SJSA1 (cell line): ENCODE measurements around the gene FRMPD4. TPM values are rescaled to one million over a fixed set of nuclear protein-coding genes. Genes with fewer than 3 reads are reported as not detected.

Experiments
- DNase-seq, 2 experiments: peaks; one replicate each; pipeline ENCODE4 v3.0.0-alpha.2; 2015 to 2020; ENCODE audit warnings: low spot score in 2 of 2, low read depth in 1 of 2
- H3K27ac ChIP-seq: fragments of 250-450 bp; sonication (Bioruptor Pico); 2 replicates; pipeline ENCODE4 v1.5.1; 2020; ENCODE audit warnings: mild to moderate bottlenecking, moderate library complexity
- H3K27me3 ChIP-seq: fragments of 250-450 bp; sonication (Bioruptor Pico); replicated peaks from 2 replicates; pipeline ENCODE4 v1.5.1; 2020; ENCODE audit warnings: mild to moderate bottlenecking, moderate library complexity
- H3K36me3 ChIP-seq: fragments of 250-450 bp; sonication (Bioruptor Pico); 2 replicates; pipeline ENCODE4 v1.5.1; 2020; ENCODE audit warnings: mild to moderate bottlenecking
- H3K4me1 ChIP-seq: fragments of 250-450 bp; sonication (Bioruptor Pico); replicated peaks from 2 replicates; pipeline ENCODE4 v1.6.1; 2021; ENCODE audit warnings: mild to moderate bottlenecking
- H3K4me3 ChIP-seq: fragments of 250-450 bp; sonication (Bioruptor Pico); 2 replicates; pipeline ENCODE4 v1.5.1; 2020; ENCODE audit warnings: mild to moderate bottlenecking
- H3K9me3 ChIP-seq: fragments of 250-450 bp; sonication (Bioruptor Pico); replicated peaks from 2 replicates; pipeline ENCODE4 v1.5.1; 2020; ENCODE audit warnings: mild to moderate bottlenecking
- total RNA-seq: library from RNA; depleted of rRNA; stranded (reverse); fragments of >200 nt; shearing (Covaris generic); gene quantifications from 2 replicates; pipeline ENCODE4 v1.2.3, GENCODE V29; 2014

FRMPD4 gene
- total RNA-seq, 1 experiment from 2014 or later: 0.03 TPM

DNA sequence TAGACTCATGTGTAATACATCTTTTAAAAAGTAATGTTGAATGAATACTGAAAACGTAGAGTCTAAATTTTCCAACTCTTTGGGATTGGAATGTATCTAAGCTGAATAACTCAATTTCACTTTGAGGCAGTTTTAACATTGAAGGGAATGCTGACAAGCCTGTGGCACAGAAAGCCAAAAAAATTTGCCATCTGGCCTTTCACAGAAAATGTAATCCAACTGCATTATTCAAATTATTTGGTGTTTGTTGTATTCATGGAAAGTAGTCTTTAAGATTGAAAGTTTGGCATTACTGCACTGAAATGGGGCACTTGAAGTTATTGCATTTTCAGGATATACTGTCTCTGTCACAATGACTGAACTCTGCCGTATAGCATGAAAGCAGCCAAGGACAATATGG lies 186.9 kb downstream of the FRMPD4 start:
- Histone ChIP-seq H3K4me1 (no peaks in the 10 kb centered on the region), H3K9me3 (no peaks in the 10 kb centered on the region), H3K27ac (no peak overlapping the region), H3K27me3 (no peaks in the 10 kb centered on the region), H3K36me3 (no peaks in the 10 kb centered on the region), H3K4me3 (no peak overlapping the region)
- no peak for DNase-seq

DNA sequence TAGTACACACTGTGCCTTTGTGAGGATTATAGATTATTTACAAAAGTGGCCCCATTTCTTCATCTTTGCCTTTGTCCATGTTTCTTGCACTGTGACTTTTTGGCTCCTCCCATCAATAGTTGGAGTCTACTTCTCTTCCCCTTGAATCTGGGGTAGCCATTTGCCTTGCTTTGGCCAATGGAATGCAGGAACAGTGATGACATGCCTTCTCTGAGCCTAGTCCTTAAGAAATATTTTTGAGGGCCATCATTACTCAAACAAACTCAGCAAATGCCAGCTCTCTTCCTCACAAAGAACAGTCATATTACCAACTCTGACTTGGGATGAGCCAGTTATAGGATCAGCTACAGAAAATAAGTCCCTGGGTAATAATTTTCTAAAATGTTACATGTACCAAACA lies 189.6 kb downstream of the FRMPD4 start:
- Histone ChIP-seq H3K27ac (no peak overlapping the region), H3K9me3 (no peaks in the 10 kb centered on the region), H3K4me1 (no peaks in the 10 kb centered on the region), H3K27me3 (no peaks in the 10 kb centered on the region), H3K4me3 (no peak overlapping the region), H3K36me3 (no peaks in the 10 kb centered on the region)
- no peak for DNase-seq

- H3K27ac ChIP-seq: no peak overlapping the region
- H3K27me3 ChIP-seq: no peaks in the 10 kb centered on the region
- no peak for DNase-seq
- no peaks in the 10 kb centered on the region for H3K4me1 ChIP-seq
- no peak overlapping the region for H3K4me3 ChIP-seq
- H3K9me3 ChIP-seq: no peaks in the 10 kb centered on the region
- no peaks in the 10 kb centered on the region for H3K36me3 ChIP-seq
Measured at GRCh38 chrX:12329476-12329875, 191.2 kb downstream of the FRMPD4 start.

- Histone ChIP-seq H3K27me3 (no peaks in the 10 kb centered on the region), H3K4me3 (no peak overlapping the region), H3K4me1 (no peaks in the 10 kb centered on the region), H3K36me3 (no peaks in the 10 kb centered on the region), H3K9me3 (no peaks in the 10 kb centered on the region), H3K27ac (no peak overlapping the region)
- no peak for DNase-seq
Measured at GRCh38 chrX:12330841-12331240, 192.6 kb downstream of the FRMPD4 start.

DNA sequence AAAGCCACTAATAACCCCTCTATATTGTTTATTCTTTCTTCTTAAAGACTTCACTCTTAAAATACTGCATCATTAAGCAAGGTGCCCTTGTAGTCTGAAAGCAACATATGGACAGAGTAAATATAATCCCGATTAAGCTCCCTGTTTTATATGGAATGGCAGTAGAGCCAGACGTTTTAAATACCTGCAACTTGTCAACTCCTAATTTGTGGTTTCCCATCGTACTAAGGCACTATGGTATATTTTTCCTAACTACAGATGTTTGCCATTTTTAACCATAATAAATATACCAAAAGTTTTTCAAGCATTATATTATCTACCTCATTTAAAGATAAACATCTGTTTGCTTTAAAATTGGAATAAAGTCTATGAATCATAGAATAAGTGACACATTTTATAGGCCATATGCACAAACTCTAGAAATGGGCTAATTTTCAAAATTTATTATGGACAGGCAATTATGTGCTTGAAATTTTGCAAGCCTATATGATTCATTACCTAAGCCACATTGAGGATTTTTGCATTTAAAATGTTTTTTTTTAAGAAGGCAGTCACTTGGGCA lies 194.6 kb downstream of the FRMPD4 start:
- no peak for DNase-seq
- H3K4me3 ChIP-seq: no peak overlapping the region
- H3K4me1 ChIP-seq: no peaks in the 10 kb centered on the region
- no peaks in the 10 kb centered on the region for H3K27me3 ChIP-seq
- no peaks in the 10 kb centered on the region for H3K36me3 ChIP-seq
- H3K9me3 ChIP-seq: no peaks in the 10 kb centered on the region
- H3K27ac ChIP-seq: no peak overlapping the region

DNA sequence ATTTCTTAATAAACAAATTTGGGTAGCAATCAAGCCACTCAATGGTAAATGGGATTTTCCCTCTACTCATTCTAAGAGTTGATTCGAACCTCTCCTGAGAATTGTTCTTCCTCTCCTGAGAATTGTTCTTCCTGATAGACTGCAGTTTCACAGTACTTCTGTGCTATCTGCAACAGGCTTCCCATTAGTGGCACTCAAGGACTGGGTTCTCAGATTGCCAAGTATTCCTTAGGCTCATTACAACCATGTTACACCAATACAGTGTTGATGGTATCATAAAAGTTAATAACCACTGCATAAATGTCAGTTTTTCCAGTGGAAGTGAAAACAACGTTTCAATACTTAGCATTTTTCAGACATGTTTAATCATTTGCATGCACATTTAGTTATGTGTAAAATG lies 201.6 kb downstream of the FRMPD4 start:
- no peak overlapping the region for H3K27ac ChIP-seq
- DNase-seq: no peak
- H3K4me1 ChIP-seq: no peaks in the 10 kb centered on the region
- H3K36me3 ChIP-seq: no peaks in the 10 kb centered on the region
- H3K27me3 ChIP-seq: no peaks in the 10 kb centered on the region
- no peak overlapping the region for H3K4me3 ChIP-seq
- no peaks in the 10 kb centered on the region for H3K9me3 ChIP-seq

- H3K36me3 ChIP-seq: no peaks in the 10 kb centered on the region
- no peaks in the 10 kb centered on the region for H3K9me3 ChIP-seq
- no peaks in the 10 kb centered on the region for H3K4me1 ChIP-seq
- H3K4me3 ChIP-seq: no peak overlapping the region
- no peak for DNase-seq
- no peak overlapping the region for H3K27ac ChIP-seq
- H3K27me3 ChIP-seq: no peaks in the 10 kb centered on the region
Measured at GRCh38 chrX:12344954-12345353, 206.7 kb downstream of the FRMPD4 start.

GRCh38 chrX:12349201-12349600 lies 210.9 kb downstream of the FRMPD4 start:
- Histone ChIP-seq H3K4me1 (no peaks in the 10 kb centered on the region), H3K27ac (no peak overlapping the region), H3K36me3 (no peaks in the 10 kb centered on the region), H3K27me3 (no peaks in the 10 kb centered on the region), H3K4me3 (no peak overlapping the region), H3K9me3 (no peaks in the 10 kb centered on the region)
- DNase-seq: no peak

DNA sequence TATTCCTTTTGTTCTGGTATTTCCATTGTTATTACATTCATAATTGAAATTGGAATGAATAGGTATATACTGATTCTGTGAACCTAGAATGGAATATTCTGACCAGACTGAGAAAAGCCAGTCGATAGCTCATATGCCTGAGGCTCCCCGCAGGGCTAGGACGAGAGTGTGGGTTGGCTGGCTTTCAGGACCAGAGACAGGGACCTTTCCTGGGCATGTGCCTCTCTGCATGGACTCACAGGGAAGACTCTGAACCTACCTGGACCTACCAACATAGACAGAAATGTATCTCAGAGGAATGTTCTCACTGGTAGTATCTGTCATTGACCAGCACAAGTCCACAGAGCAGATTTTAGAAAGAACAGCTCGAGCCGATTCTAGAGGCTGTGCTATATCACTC lies 214.6 kb downstream of the FRMPD4 start:
- Histone ChIP-seq H3K4me1 (no peaks in the 10 kb centered on the region), H3K27ac (no peak overlapping the region), H3K27me3 (no peaks in the 10 kb centered on the region), H3K36me3 (no peaks in the 10 kb centered on the region), H3K4me3 (no peak overlapping the region), H3K9me3 (no peaks in the 10 kb centered on the region)
- no peak for DNase-seq

DNA sequence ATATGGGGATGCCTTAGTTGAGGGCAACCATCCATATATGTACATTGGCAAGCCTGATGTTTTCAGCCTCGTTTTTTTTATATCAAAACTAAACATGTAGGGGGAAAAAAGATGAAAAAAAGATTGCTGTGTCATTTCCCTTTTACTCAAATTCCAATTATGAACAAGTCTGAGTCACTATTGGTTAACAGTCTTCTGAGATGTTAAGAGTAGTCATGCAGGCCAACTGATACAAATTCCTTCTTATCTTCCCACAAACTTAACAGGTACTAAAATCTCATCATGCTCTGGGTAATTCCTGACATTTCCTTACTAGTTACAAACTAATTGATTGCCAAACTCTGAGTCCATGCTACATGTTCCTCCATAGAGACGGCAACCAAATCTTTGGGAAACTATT lies 222.1 kb downstream of the FRMPD4 start:
- Histone ChIP-seq H3K36me3 (no peaks in the 10 kb centered on the region), H3K27me3 (no peaks in the 10 kb centered on the region), H3K27ac (peak overlapping the region; percentile 60)

GRCh38 chrX:12360986-12361598 lies 222.8 kb downstream of the FRMPD4 start:
- H3K4me1 ChIP-seq: peaks cover 11% of the 10 kb centered on the region
- H3K4me3 ChIP-seq: no peak overlapping the region
- DNase-seq: no peak
- H3K27me3 ChIP-seq: no peaks in the 10 kb centered on the region
- H3K27ac ChIP-seq: peak overlapping the region; percentile 60
- no peaks in the 10 kb centered on the region for H3K9me3 ChIP-seq
- no peaks in the 10 kb centered on the region for H3K36me3 ChIP-seq

More for the DNA sequence above, 222.1 kb downstream of the FRMPD4 start:
- Histone ChIP-seq H3K9me3 (no peaks in the 10 kb centered on the region), H3K4me3 (no peak overlapping the region), H3K4me1 (peaks cover 11% of the 10 kb centered on the region)
- DNase-seq: peak in 1 of 2 experiments; percentile 15

GRCh38 chrX:12363216-12363615 lies 224.9 kb downstream of the FRMPD4 start:
- Histone ChIP-seq H3K4me1 (peaks cover 11% of the 10 kb centered on the region), H3K9me3 (no peaks in the 10 kb centered on the region), H3K27ac (no peak overlapping the region), H3K36me3 (no peaks in the 10 kb centered on the region), H3K4me3 (no peak overlapping the region), H3K27me3 (no peaks in the 10 kb centered on the region)
- DNase-seq: no peak

DNA sequence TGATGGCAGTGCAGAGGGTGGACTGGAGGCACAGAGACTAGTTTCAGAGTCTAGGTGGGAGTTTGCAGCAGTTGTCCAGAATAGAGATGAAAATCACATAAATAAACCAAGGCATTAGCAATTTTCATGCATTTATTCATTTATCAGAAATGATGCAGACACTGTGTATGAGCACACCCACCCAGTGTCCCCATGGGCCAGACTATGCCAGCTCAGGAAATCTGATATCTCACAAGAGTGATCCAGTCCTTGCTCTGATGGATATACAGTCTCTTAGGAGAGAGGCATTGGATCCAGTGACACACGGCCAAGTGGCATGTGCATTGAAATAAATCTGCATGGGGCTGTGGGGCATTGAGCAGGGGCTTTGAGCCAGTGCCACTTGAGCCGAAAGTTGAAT lies 228.2 kb downstream of the FRMPD4 start:
- no peaks in the 10 kb centered on the region for H3K9me3 ChIP-seq
- H3K27ac ChIP-seq: no peak overlapping the region
- no peak for DNase-seq
- H3K4me1 ChIP-seq: no peaks in the 10 kb centered on the region; the same call in 1 of the 2 replicates
- no peaks in the 10 kb centered on the region for H3K27me3 ChIP-seq
- no peak overlapping the region for H3K4me3 ChIP-seq
- H3K36me3 ChIP-seq: no peaks in the 10 kb centered on the region

GRCh38 chrX:12367254-12367653 lies 229.0 kb downstream of the FRMPD4 start:
- no peak for DNase-seq
- no peak overlapping the region for H3K4me3 ChIP-seq
- H3K9me3 ChIP-seq: no peaks in the 10 kb centered on the region
- no peaks in the 10 kb centered on the region for H3K27me3 ChIP-seq
- H3K36me3 ChIP-seq: no peaks in the 10 kb centered on the region
- H3K4me1 ChIP-seq: no peaks in the 10 kb centered on the region
- no peak overlapping the region for H3K27ac ChIP-seq

DNA sequence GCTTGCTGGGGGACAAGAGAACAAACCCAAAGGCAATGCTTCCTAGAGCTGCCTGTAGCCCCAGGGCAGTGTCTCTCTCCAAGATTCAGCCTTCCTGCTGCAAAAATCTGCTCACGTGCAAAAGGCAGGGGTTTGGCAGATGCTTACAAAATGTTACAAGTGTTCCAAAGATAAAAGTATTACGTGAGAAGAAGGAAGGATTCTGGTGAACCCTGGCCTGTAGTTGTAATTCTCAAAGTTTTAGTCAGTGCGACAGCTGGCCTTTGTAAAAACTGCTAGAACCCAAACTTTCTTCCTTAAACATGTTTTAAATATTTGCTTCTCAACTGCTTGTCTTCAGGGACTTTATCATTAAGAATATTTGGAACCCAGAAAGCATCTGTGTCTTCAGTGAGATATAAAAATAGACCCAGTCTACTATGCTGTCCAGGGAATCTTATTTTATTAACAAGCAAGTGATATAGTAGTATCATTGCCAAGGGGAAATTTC lies 232.3 kb downstream of the FRMPD4 start:
- Histone ChIP-seq H3K27ac (no peak overlapping the region), H3K9me3 (no peaks in the 10 kb centered on the region), H3K27me3 (no peaks in the 10 kb centered on the region), H3K4me3 (no peak overlapping the region), H3K4me1 (no peaks in the 10 kb centered on the region), H3K36me3 (no peaks in the 10 kb centered on the region)
- no peak for DNase-seq
